H1 (cell line): Measurements from ENCODE around the gene MVK. TPM values are rescaled to one million over a fixed set of nuclear protein-coding genes. Genes with fewer than 3 reads are reported as not detected.

Experiments used
- CTCF ChIA-PET: fragments of 300-600 bp; sonication (Branson Sonifier 250); formaldehyde crosslinking; loops from one replicate; lab custom pipeline; 2021; ENCODE audit not compliant: partially characterized antibody; lab: Charles Lee
- POLR2A ChIA-PET: fragments of 300-600 bp; sonication (Branson Sonifier 250); formaldehyde crosslinking; loops from one replicate; lab custom pipeline; 2021; ENCODE audit warnings: inconsistent platforms; ENCODE audit not compliant: partially characterized antibody; lab: Charles Lee
- DNase-seq, 2 experiments: peaks; one replicate each; pipeline versions ENCODE4 v3.0.0 to v3.0.0-alpha.2; 2010 to 2022; ENCODE audit warnings: low spot score in 2 of 2, low read depth in 1 of 2, mixed read lengths in 1 of 2
- FAIRE-seq: peaks from 2 replicates; lab custom pipeline; 2011; peaks lifted over from hg19 to GRCh38; lab: Jason Lieb, UNC
- H2AFZ ChIP-seq: 2 replicates; pipeline ENCODE4 v1.8.1; 2012; ENCODE audit warnings: low read length, inconsistent platforms
- H2AK5ac ChIP-seq: 2 replicates; pipeline ENCODE4 v1.6.1; 2013; ENCODE audit warnings: low read depth, low read length
- H2BK120ac ChIP-seq: replicated peaks from 2 replicates; pipeline ENCODE3; 2013; ENCODE audit warnings: low read depth, low read length, inconsistent platforms
- H2BK12ac ChIP-seq: 2 replicates; pipeline ENCODE4 v1.6.1; 2013; ENCODE audit warnings: low read depth, low read length
- H2BK15ac ChIP-seq: 2 replicates; pipeline ENCODE4 v1.6.1; 2013; ENCODE audit warnings: low read length
- H2BK20ac ChIP-seq: 2 replicates; pipeline ENCODE4 v1.6.1; 2013; ENCODE audit warnings: low read length
- H2BK5ac ChIP-seq: 2 replicates; pipeline ENCODE4 v1.6.1; 2013; ENCODE audit warnings: low read depth, low read length
- H3K14ac ChIP-seq: 2 replicates; pipeline ENCODE4 v1.6.1; 2013; ENCODE audit warnings: inconsistent platforms; ENCODE audit not compliant: insufficient read length
- H3K18ac ChIP-seq: 2 replicates; pipeline ENCODE4 v1.6.1; 2013; ENCODE audit warnings: low read length; ENCODE audit errors: extremely low read depth
- H3K23ac ChIP-seq: 2 replicates; pipeline ENCODE4 v1.6.1; 2013; ENCODE audit warnings: inconsistent platforms; ENCODE audit not compliant: insufficient read length
- H3K23me2 ChIP-seq: 2 replicates; pipeline ENCODE4 v1.6.1; 2013; ENCODE audit warnings: low read depth, low read length
- H3K27ac ChIP-seq: 2 replicates; pipeline ENCODE4 v1.6.1; 2011; ENCODE audit warnings: low read depth, low read length, inconsistent platforms
- H3K27me3 ChIP-seq, 4 experiments: replicated peaks in 1 of 4; 1 replicate in 1 of 4; 2 replicates in 3 of 4; pipeline versions ENCODE4 v1.6.1 to v1.8.1; 2011 to 2013; ENCODE audit warnings: low read length in 3 of 4, mild to moderate bottlenecking in 3 of 4, inconsistent platforms in 2 of 4, mixed read lengths in 2 of 4, moderate library complexity in 1 of 4; ENCODE audit not compliant: control insufficient read depth in 3 of 4, insufficient read depth in 3 of 4; ENCODE audit errors: extremely low read depth in 1 of 4
- H3K36me3 ChIP-seq, 4 experiments: 2 replicates each; pipeline versions ENCODE4 v1.6.1 to v1.8.1; 2011 to 2013; ENCODE audit warnings: mild to moderate bottlenecking in 4 of 4, low read length in 3 of 4, moderate library complexity in 2 of 4, control low read depth in 1 of 4, inconsistent platforms in 1 of 4; ENCODE audit not compliant: insufficient read depth in 4 of 4, control insufficient read depth in 2 of 4
- H3K4ac ChIP-seq: replicated peaks from 2 replicates; pipeline ENCODE3; 2013; ENCODE audit warnings: low read length, low read depth, mixed read lengths, inconsistent platforms; ENCODE audit not compliant: insufficient read length
- H3K4me1 ChIP-seq, 4 experiments: replicated peaks in 1 of 4; 1 replicate in 1 of 4; 2 replicates in 3 of 4; pipeline versions ENCODE4 v1.6.1 to v1.8.1; 2011 to 2013; ENCODE audit warnings: low read length in 3 of 4, inconsistent platforms in 2 of 4, mixed read lengths in 1 of 4; ENCODE audit not compliant: insufficient read depth in 4 of 4, control insufficient read depth in 3 of 4
- H3K4me2 ChIP-seq, 2 experiments: 2 replicates each; pipeline versions ENCODE4 v1.6.1 to v1.8.1; 2011 to 2013; ENCODE audit warnings: low read depth in 2 of 2, low read length in 2 of 2, control low read depth in 1 of 2, inconsistent platforms in 1 of 2, mild to moderate bottlenecking in 1 of 2; ENCODE audit not compliant: insufficient read depth in 1 of 2
- H3K4me3 ChIP-seq, 4 experiments: fragments of 200-600, 300-600 bp in 1 of 4; sonication (generic), shearing (Covaris generic), sonication (Bioruptor Twin) in 1 of 4; 2 replicates each; pipeline versions ENCODE4 v1.5.1 to v1.8.1; 2011 to 2016; ENCODE audit warnings: low read length in 4 of 4, low read depth in 3 of 4, control low read depth in 2 of 4, inconsistent platforms in 2 of 4, mild to moderate bottlenecking in 2 of 4, mixed read lengths in 1 of 4, moderate library complexity in 1 of 4; ENCODE audit not compliant: insufficient read depth in 2 of 4; ENCODE audit errors: extremely low read depth in 1 of 4
- H3K56ac ChIP-seq: replicated peaks from 2 replicates; pipeline ENCODE3; 2013; ENCODE audit warnings: low read depth, mild to moderate bottlenecking, mixed read lengths, low read length, inconsistent platforms; ENCODE audit not compliant: insufficient read length
- H3K79me1 ChIP-seq: 2 replicates; pipeline ENCODE4 v1.6.1; 2013; ENCODE audit warnings: low read depth, low read length, control low read depth
- H3K79me2 ChIP-seq, 2 experiments: 2 replicates each; pipeline versions ENCODE4 v1.6.1 to v1.8.1; 2012 to 2013; ENCODE audit warnings: low read length in 2 of 2, mild to moderate bottlenecking in 2 of 2, inconsistent platforms in 1 of 2; ENCODE audit not compliant: insufficient read depth in 2 of 2, control insufficient read depth in 1 of 2
- H3K9ac ChIP-seq, 4 experiments: replicated peaks in 1 of 4; 1 replicate in 1 of 4; 2 replicates in 3 of 4; pipeline versions ENCODE4 v1.6.1 to v1.8.1; 2011 to 2013; ENCODE audit warnings: low read depth in 3 of 4, low read length in 3 of 4, control low read depth in 2 of 4, mild to moderate bottlenecking in 2 of 4, moderate library complexity in 2 of 4, inconsistent platforms in 1 of 4; ENCODE audit errors: extremely low read depth in 1 of 4
- H3K9me3 ChIP-seq, 2 experiments: 2 replicates each; pipeline versions ENCODE4 v1.6.1 to v1.8.1; 2012 to 2013; ENCODE audit warnings: mild to moderate bottlenecking in 2 of 2, moderate library complexity in 2 of 2, control low read depth in 1 of 2, inconsistent platforms in 1 of 2, low read depth in 1 of 2, low read length in 1 of 2, mixed read lengths in 1 of 2; ENCODE audit not compliant: insufficient read depth in 2 of 2
- H4K20me1 ChIP-seq, 2 experiments: replicated peaks in 1 of 2; 2 replicates each; pipeline versions ENCODE3 to v1.8.1; 2011 to 2013; ENCODE audit warnings: inconsistent platforms in 2 of 2, low read length in 2 of 2, mild to moderate bottlenecking in 1 of 2; ENCODE audit not compliant: insufficient read depth in 2 of 2, control insufficient read depth in 1 of 2
- H4K5ac ChIP-seq: 2 replicates; pipeline ENCODE4 v1.6.1; 2013; ENCODE audit warnings: low read length, low read depth, mixed read lengths, inconsistent platforms; ENCODE audit not compliant: insufficient read length
- H4K8ac ChIP-seq: 2 replicates; pipeline ENCODE4 v1.8.0; 2013; ENCODE audit warnings: mild to moderate bottlenecking, moderate library complexity, low read length, inconsistent platforms; ENCODE audit not compliant: insufficient read depth; ENCODE audit errors: extremely low read depth
- H4K91ac ChIP-seq: replicated peaks from 2 replicates; pipeline ENCODE3; 2013; ENCODE audit warnings: low read length, mixed read lengths, inconsistent platforms; ENCODE audit not compliant: insufficient read length
- BCL11A ChIP-seq, 2 experiments: IDR thresholded peaks; one replicate each; pipeline ENCODE4 v1.6.1; 2011; ENCODE audit warnings: low read depth in 2 of 2, low read length in 2 of 2, mild to moderate bottlenecking in 2 of 2
- BRCA1 ChIP-seq: IDR thresholded peaks from 2 replicates; pipeline ENCODE4 v1.6.1; 2012; ENCODE audit warnings: low read depth, low read length, improper control_type of control experiment
- CBX5 ChIP-seq: fragments of 300-800, 300-1000 bp; sonication (generic); IDR thresholded peaks from 2 replicates; pipeline ENCODE4 v1.7.1; 2016; ENCODE audit warnings: antibody characterized with exemption, low read length, low read depth
- EZH2 ChIP-seq: fragments of 200-600 bp; sonication (generic); IDR thresholded peaks from 2 replicates; pipeline ENCODE4 v1.7.1; 2012; ENCODE audit warnings: low read depth, mild to moderate bottlenecking, moderate library complexity, low read length, inconsistent platforms; ENCODE audit not compliant: severe bottlenecking
- HDAC6 ChIP-seq: IDR thresholded peaks from one replicate; pipeline ENCODE4 v1.7.1; 2012; ENCODE audit warnings: low read depth, mild to moderate bottlenecking, inconsistent platforms, low read length, moderate library complexity
- NANOG ChIP-seq: IDR thresholded peaks from 2 replicates; pipeline ENCODE4 v1.6.1; 2011; ENCODE audit warnings: low read length, low read depth, mild to moderate bottlenecking, inconsistent platforms; ENCODE audit not compliant: insufficient read depth, poor library complexity, severe bottlenecking
- POLR2A ChIP-seq, 2 experiments: IDR thresholded peaks; 1 replicate in 1 of 2; 2 replicates in 1 of 2; pipeline ENCODE4 v1.6.1; 2011; ENCODE audit warnings: low read depth in 2 of 2, low read length in 2 of 2, mild to moderate bottlenecking in 2 of 2; ENCODE audit errors: control extremely low read depth in 1 of 2
- POU5F1 ChIP-seq: IDR thresholded peaks from 2 replicates; pipeline ENCODE4 v1.6.1; 2011; ENCODE audit warnings: low read depth, mild to moderate bottlenecking, low read length, moderate library complexity
- RFX5 ChIP-seq: IDR thresholded peaks from 2 replicates; pipeline ENCODE4 v1.6.1; 2011; ENCODE audit warnings: low read depth, low read length, improper control_type of control experiment, borderline replicate concordance
- SP4 ChIP-seq: IDR thresholded peaks from 2 replicates; pipeline ENCODE4 v1.6.1; 2012; ENCODE audit warnings: low read length, inconsistent platforms
- SRF ChIP-seq: IDR thresholded peaks from 2 replicates; pipeline ENCODE4 v1.6.1; 2011; ENCODE audit warnings: mild to moderate bottlenecking, low read depth, low read length, moderate library complexity
- SUZ12 ChIP-seq: fragments of 200-600 bp; sonication (generic); IDR thresholded peaks from 2 replicates; pipeline ENCODE4 v1.6.1; 2012; ENCODE audit warnings: mild to moderate bottlenecking, inconsistent platforms, low read length, moderate library complexity, mixed read lengths
- TAF7 ChIP-seq: optimal IDR thresholded peaks from 2 replicates; pipeline ENCODE3; 2011; ENCODE audit warnings: low read depth, mild to moderate bottlenecking, inconsistent platforms, low read length, moderate library complexity, borderline replicate concordance
- TBP ChIP-seq: IDR thresholded peaks from 2 replicates; pipeline ENCODE4 v1.6.1; 2011; ENCODE audit warnings: low read depth, low read length, improper control_type of control experiment
- YY1 ChIP-seq: IDR thresholded peaks from 2 replicates; pipeline ENCODE4 v1.6.1; 2011; ENCODE audit warnings: low read depth, mild to moderate bottlenecking, low read length
- ZNF274 ChIP-seq: IDR thresholded peaks from 2 replicates; pipeline ENCODE4 v1.7.0; 2012; ENCODE audit warnings: low read length, borderline replicate concordance; ENCODE audit errors: extremely low read depth
- WGBS, 2 experiments: shearing (Covaris generic) in 1 of 2; methylation state at CpG; one replicate each; pipeline versions ENCODE4 v1.1.6 to v1.1.7; 2013 to 2015; ENCODE audit warnings: low lambda C conversion rate in 2 of 2, mixed read lengths in 2 of 2, inconsistent platforms in 1 of 2, low coverage in 1 of 2, missing lambda C conversion rate in 1 of 2; ENCODE audit not compliant: insufficient replicate concordance in 2 of 2, insufficient coverage in 1 of 2, insufficient read length in 1 of 2; ENCODE audit errors: extremely low coverage in 1 of 2, missing lambda C conversion rate in 1 of 2; 5-methylcytosine and 5-hydroxymethylcytosine counted together
- polyA plus RNA-seq, 7 experiments: library from polyadenylated mRNA; depleted of rRNA in 3 of 7; stranded (reverse) in 5 of 7; unstranded in 2 of 7; fragments of >200 nt in 5 of 7; fragments of 200-250 nt in 2 of 7; gene quantifications; 1 replicate in 5 of 7; 2 replicates in 1 of 7; 4 replicates in 1 of 7; pipeline versions ENCODE4 v1.2.1 to v1.2.3, GENCODE V29; 2011 to 2013; ENCODE audit warnings: missing spikeins in 2 of 7, mixed read lengths in 2 of 7
- total RNA-seq: library from RNA; stranded (reverse); fragmentation: NEBNext Ultra II Directional; extraction: Animal tissue kit (Norgen Biotek cat#: 25700); gene quantifications from 2 replicates; pipeline ENCODE4 v1.2.1, GENCODE V29; 2021

MVK gene
- total and polyA plus RNA-seq, 2 of the 8 experiments (the other 6 are each of a cell fraction or from before 2014, with no cell fraction given) = 15.7 to 20.9 TPM

- FAIRE-seq = no peak
- no peak for TF ChIP-seq POLR2A (IDR thresholded peaks at IDR 0.05; ENCODE audit: control extremely low read depth in 1 of 2, low read depth in 2 of 2, low read length in 2 of 2)
- TF ChIP-seq BCL11A (IDR thresholded peaks at IDR 0.05; ENCODE audit: low read depth in 2 of 2, low read length in 2 of 2) = no peak
- no peak for TF ChIP-seq RFX5
- TF ChIP-seq TAF7 = no peak
- TF ChIP-seq BRCA1 = no peak
- TF ChIP-seq YY1 = no peak
- no peak for TF ChIP-seq POU5F1
- TF ChIP-seq SRF = no peak
- no peak for TF ChIP-seq CBX5
- no peak for TF ChIP-seq SUZ12
- TF ChIP-seq HDAC6 = no peak
- TF ChIP-seq TBP = no peak
- TF ChIP-seq NANOG = no peak
- TF ChIP-seq SP4 = no peak
- no peak for TF ChIP-seq ZNF274
- TF ChIP-seq EZH2 = no peak
Measured at GRCh38 chr12:109591041-109591440, 17.4 kb downstream of the MVK start.

More at GRCh38 chr12:109591041-109591440, 17.4 kb downstream of the MVK start:
- CTCF ChIA-PET = interaction anchor here (0.6 to 11.3 kb wide), 4 partner anchors 72 to 183 kb away, joined by 3 to 163 read pairs (median 3); no protein-coding TSS in a partner anchor
- no peak overlapping the region for H2BK15ac ChIP-seq
- no peaks in the 10 kb centered on the region for H3K79me2 ChIP-seq
- H3K4me1 ChIP-seq = no peaks in the 10 kb centered on the region
- H4K8ac ChIP-seq = no peak overlapping the region
- POLR2A ChIA-PET = interaction anchor here (1.4 to 1.8 kb wide), 2 partner anchors 9 to 17 kb away, joined by 3 to 5 read pairs; no protein-coding TSS in a partner anchor
- H3K56ac ChIP-seq = no peak overlapping the region
- DNase-seq = no peak
- H2BK20ac ChIP-seq = no peak overlapping the region
- H2AK5ac ChIP-seq = no peak overlapping the region
- H2BK120ac ChIP-seq = no peak overlapping the region
- H2BK5ac ChIP-seq = no peak overlapping the region
- H2AFZ ChIP-seq = no peak overlapping the region
- H4K91ac ChIP-seq = no peak overlapping the region
- WGBS, 2 experiments = 95% methylated on average over 10 of the region's 10 CpGs; no CpG with 5 or more reads in 1 of the 2 experiments
- no peaks in the 10 kb centered on the region for H3K79me1 ChIP-seq
- H3K27me3 ChIP-seq = no peaks in the 10 kb centered on the region
- no peaks in the 10 kb centered on the region for H3K23me2 ChIP-seq
- no peak overlapping the region for H3K14ac ChIP-seq
- no peak overlapping the region for H3K4me3 ChIP-seq
- no peaks in the 10 kb centered on the region for H3K9me3 ChIP-seq
- no peak overlapping the region for H4K5ac ChIP-seq
- H3K27ac ChIP-seq = no peak overlapping the region
- H2BK12ac ChIP-seq = no peak overlapping the region
- H3K36me3 ChIP-seq = peaks cover 0 to 16% (median 9%) of the 10 kb centered on the region in 4 experiments; a peak in 5 of 8 replicates
- no peak overlapping the region for H3K9ac ChIP-seq
- H3K23ac ChIP-seq = no peak overlapping the region
- no peak overlapping the region for H3K4ac ChIP-seq
- H3K4me2 ChIP-seq = no peak overlapping the region
- no peak overlapping the region for H3K18ac ChIP-seq
- H4K20me1 ChIP-seq = no peaks in the 10 kb centered on the region
